Astrocyte (in vitro differentiated cells and primary cell): ENCODE data around the gene CTNS.

Experiments
- EZH2 ChIP-seq: IDR thresholded peaks from 2 replicates; pipeline ENCODE4 v1.6.1; 2012; ENCODE audit warnings: mild to moderate bottlenecking, low read length, inconsistent platforms; ENCODE audit not compliant: insufficient read depth
- TF ChIP-seq, protein P1 (sequence below): IDR thresholded peaks from 2 replicates; pipeline ENCODE4 v1.5.1; 2011; ENCODE audit warnings: low read depth, mild to moderate bottlenecking, inconsistent platforms, low read length, moderate library complexity; ENCODE audit not compliant: insufficient read depth

DNA sequence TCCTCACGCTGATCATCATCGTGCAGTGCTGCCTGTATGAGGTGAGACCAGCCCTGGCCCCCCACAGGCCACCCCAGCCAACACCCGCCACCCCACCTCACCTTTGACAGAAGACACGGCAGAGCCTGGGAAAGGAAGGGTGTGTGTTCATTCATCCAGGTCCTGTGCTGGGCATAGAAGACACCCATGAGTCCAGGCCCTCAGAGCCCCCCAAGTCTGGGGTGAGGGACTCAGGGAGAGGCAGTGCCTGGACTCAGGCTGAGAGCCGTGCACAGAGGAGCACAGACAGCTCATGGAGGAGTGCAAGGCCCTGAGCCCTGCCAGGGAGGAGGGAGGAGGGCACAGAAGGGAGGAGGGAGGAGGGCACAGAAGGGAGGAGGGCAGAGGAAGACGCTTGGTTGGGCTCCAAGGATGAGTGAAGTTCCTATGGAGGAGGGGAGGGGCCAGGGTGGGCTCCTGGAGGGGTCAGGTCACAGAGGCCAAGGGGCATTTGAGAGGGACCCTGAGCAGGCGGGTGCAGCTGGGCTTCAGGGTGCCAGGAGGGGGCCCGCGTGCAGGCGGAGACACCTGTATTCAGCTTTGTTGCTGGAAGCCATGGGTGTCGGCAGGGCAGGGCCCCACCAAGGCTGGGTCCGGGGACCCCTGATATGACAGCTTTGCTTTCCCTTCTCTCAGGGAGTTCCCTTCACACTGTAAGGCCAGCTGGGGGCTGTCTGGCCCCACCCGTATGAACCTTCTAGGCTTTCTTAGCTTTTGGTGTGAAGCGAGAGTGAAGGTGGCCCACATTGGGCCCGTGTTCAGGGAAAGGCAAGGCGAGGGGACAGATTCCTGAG, 20.4 kb downstream of the CTNS start:
- TF ChIP-seq, protein P1, sequence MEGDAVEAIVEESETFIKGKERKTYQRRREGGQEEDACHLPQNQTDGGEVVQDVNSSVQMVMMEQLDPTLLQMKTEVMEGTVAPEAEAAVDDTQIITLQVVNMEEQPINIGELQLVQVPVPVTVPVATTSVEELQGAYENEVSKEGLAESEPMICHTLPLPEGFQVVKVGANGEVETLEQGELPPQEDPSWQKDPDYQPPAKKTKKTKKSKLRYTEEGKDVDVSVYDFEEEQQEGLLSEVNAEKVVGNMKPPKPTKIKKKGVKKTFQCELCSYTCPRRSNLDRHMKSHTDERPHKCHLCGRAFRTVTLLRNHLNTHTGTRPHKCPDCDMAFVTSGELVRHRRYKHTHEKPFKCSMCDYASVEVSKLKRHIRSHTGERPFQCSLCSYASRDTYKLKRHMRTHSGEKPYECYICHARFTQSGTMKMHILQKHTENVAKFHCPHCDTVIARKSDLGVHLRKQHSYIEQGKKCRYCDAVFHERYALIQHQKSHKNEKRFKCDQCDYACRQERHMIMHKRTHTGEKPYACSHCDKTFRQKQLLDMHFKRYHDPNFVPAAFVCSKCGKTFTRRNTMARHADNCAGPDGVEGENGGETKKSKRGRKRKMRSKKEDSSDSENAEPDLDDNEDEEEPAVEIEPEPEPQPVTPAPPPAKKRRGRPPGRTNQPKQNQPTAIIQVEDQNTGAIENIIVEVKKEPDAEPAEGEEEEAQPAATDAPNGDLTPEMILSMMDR, result no peak
- TF ChIP-seq EZH2, result no peak
